Activated naive CD4-positive, alpha-beta T cell treated with anti-CD3 and anti-CD28 coated beads for 36 hours (primary cell): ENCODE results near the gene SF3B3. TPM values are rescaled to one million over a fixed set of nuclear protein-coding genes. Genes with fewer than 3 reads are reported as not detected.

Experiments
- CTCF ChIA-PET: fragments of 350-600 bp; sonication (Branson Sonifier 250); formaldehyde crosslinking; loops from one replicate; lab custom pipeline; 2021; ENCODE audit warnings: antibody characterized with exemption; lab: Charles Lee
- DNase-seq: peaks from one replicate; pipeline ENCODE4 v3.0.0-alpha.2; 2020
- H3K27ac Mint-ChIP-seq: one replicate; pipeline ENCODE4 v1.8.0; 2021; ENCODE audit warnings: mild to moderate bottlenecking, mixed read lengths
- H3K27me3 Mint-ChIP-seq: one replicate; pipeline ENCODE4 v1.8.0; 2021; ENCODE audit warnings: low read depth, mixed read lengths
- H3K36me3 Mint-ChIP-seq: one replicate; pipeline ENCODE4 v1.8.0; 2021; ENCODE audit warnings: low read depth, mixed read lengths
- H3K4me1 Mint-ChIP-seq: one replicate; pipeline ENCODE4 v1.8.0; 2021; ENCODE audit warnings: low read depth, mixed read lengths
- H3K4me3 Mint-ChIP-seq: one replicate; pipeline ENCODE4 v1.8.0; 2021; ENCODE audit warnings: mild to moderate bottlenecking, moderate library complexity, mixed read lengths
- H3K9me3 Mint-ChIP-seq: one replicate; pipeline ENCODE4 v1.8.0; 2021; ENCODE audit warnings: mixed read lengths
- intact Hi-C: fragments of 100-400 bp; cut with micrococcal nuclease; formaldehyde crosslinking; loops from one replicate; pipeline ENCODE4 v1.15.1; 2023
- total RNA-seq, 2 experiments: library from RNA; stranded (reverse); gene quantifications; one replicate each; pipeline ENCODE4 v1.2.3, GENCODE V29; 2021

The SF3B3 gene
- total RNA-seq, 2 experiments from 2014 or later, result 397 to 416 TPM

DNA sequence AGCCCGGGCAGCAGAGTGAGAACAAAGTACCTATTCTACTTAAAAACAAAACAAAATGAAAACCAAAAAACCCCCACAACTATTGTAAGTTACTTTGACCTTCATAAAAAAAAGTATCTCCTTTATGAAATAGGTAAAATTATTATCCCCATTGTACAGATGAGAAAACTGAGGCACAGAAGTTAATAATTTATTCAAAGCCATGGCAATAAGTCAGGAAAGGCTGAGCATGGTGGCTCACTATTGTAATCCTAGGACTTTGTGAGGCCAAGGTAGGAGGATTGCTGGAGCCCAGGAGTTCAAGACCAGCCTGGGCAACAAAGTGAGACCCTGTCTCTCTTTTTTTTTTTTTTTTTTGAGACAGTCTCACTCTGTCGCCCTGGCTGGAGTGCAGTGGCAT, 38.7 kb upstream of the SF3B3 start:
- H3K4me3 Mint-ChIP-seq, result no peak overlapping the region
- peaks cover 10% of the 10 kb centered on the region for H3K36me3 Mint-ChIP-seq
- intact Hi-C loops, result no loop called here
- no peaks in the 10 kb centered on the region for H3K4me1 Mint-ChIP-seq
- no peak overlapping the region for H3K27ac Mint-ChIP-seq
- no peak for DNase-seq
- no peaks in the 10 kb centered on the region for H3K27me3 Mint-ChIP-seq
- CTCF ChIA-PET, result interaction anchor here (0.7 kb wide), 1 partner anchor 731 kb away, joined by 5 read pairs; no protein-coding TSS in a partner anchor
- no peaks in the 10 kb centered on the region for H3K9me3 Mint-ChIP-seq

DNA sequence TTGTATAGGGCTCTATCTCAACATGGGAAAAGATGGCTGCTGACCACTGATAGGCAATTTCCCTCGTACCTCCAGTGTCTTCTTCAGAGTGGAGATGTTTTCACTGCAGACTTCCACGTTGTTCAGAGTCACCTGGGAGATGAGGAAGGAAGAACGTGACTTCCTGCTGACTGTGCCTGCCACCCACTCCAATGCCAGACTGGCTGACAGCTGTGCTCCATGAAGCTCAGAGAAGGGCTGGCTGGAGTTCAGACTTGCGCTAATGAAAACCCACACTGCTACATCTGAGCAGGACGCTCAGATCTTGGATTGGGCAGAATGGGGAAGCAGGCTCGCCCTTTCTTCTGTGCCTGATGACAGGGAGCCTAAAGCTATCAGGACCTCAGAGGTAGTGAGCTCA, 33.4 kb upstream of the SF3B3 start:
- Mint-ChIP-seq H3K27me3 (no peaks in the 10 kb centered on the region), H3K4me1 (peaks cover 8% of the 10 kb centered on the region), H3K4me3 (no peak overlapping the region), H3K9me3 (no peaks in the 10 kb centered on the region), H3K36me3 (peaks cover 16% of the 10 kb centered on the region), H3K27ac (no peak overlapping the region)
- no peak for DNase-seq
- CTCF ChIA-PET, result no interaction called here
- intact Hi-C loops, result no loop called here

DNA sequence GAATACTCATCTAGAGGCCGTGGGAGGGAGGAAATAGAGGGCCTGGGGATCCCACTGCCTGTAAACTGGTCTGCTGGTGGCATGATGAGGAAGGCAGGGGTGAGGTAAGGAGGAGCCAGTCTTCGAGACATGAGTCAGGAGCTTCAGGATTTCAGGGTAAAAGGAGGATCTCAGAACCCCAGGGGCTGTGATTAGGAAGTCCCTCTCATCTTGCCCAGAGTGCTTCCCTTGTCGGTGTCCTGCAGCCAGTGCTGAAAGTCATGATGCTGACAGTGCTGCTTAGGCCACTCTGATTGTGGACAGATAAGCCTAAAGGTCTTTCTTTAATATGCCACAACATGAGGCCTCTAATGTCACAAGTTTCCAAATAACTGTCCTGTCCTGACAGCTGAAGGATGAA, 29.8 kb upstream of the SF3B3 start:
- no peak overlapping the region for H3K4me3 Mint-ChIP-seq
- DNase-seq, result no peak
- peaks cover 8% of the 10 kb centered on the region for H3K4me1 Mint-ChIP-seq
- no peaks in the 10 kb centered on the region for H3K27me3 Mint-ChIP-seq
- peaks cover 14% of the 10 kb centered on the region for H3K36me3 Mint-ChIP-seq
- no peaks in the 10 kb centered on the region for H3K9me3 Mint-ChIP-seq
- CTCF ChIA-PET, result no interaction called here
- intact Hi-C loops, result no loop called here
- H3K27ac Mint-ChIP-seq, result no peak overlapping the region

DNA sequence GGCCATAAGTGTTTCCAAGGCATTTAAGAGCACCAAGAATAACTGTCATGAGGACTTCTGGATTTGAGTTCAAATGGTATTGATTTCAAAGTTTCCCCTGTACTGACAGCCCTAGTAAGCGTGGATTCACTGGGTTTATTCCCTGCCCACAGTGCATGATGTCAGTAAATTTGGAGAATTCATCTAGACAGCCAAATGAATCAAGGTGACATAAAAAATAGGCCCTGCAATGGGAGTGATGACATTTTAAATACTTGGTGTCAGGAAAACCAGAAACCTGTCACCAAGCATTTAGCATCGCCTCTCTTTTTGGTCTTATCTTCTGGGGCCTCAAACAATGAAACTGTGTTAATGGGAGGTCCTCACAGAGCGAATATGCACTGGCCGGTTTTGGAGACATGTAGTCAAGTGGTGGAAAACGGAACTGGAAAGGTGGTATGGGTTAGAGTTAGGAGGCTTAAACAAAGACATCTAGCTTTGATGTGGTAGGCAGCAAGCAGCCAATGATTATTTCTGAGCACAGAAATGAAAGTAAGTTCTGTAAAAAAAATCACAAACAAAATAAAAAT, 29.3 kb upstream of the SF3B3 start:
- Mint-ChIP-seq H3K27me3 (no peaks in the 10 kb centered on the region), H3K27ac (peak overlapping the region; percentile 1), H3K9me3 (no peaks in the 10 kb centered on the region), H3K4me1 (peaks cover 8% of the 10 kb centered on the region), H3K36me3 (peaks cover 14% of the 10 kb centered on the region), H3K4me3 (no peak overlapping the region)
- intact Hi-C loops, result no loop called here
- CTCF ChIA-PET, result interaction anchor here (1.1 kb wide), 1 partner anchor 124 kb away, joined by 4 read pairs; no protein-coding TSS in a partner anchor
- DNase-seq, result no peak

DNA sequence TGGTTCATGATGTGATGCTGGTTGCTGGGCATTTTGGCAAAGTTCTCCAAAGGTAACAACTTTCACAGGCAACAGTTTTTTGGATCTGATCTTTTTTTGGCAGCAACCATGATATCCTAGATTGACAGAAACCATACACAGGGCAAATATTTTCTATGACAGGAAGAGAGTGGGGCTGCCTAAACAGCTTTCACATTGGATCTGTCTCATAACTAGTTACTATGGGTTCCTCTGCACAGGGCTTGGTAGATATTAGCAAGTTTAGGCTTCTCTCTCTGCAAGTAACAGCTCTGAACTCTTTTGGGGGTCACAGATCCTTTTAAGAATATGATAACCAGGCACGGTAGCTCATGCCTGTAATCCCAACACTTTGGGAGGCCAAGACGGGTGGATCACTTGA, 28.8 kb upstream of the SF3B3 start:
- no peak for DNase-seq
- no peaks in the 10 kb centered on the region for H3K27me3 Mint-ChIP-seq
- peaks cover 14% of the 10 kb centered on the region for H3K36me3 Mint-ChIP-seq
- no peaks in the 10 kb centered on the region for H3K9me3 Mint-ChIP-seq
- H3K4me3 Mint-ChIP-seq, result no peak overlapping the region
- CTCF ChIA-PET, result interaction anchor here (0.6 to 1.1 kb wide), 2 partner anchors 10 to 125 kb away, joined by 3 to 4 read pairs; no protein-coding TSS in a partner anchor
- H3K27ac Mint-ChIP-seq, result no peak overlapping the region
- intact Hi-C loops, result no loop called here
- H3K4me1 Mint-ChIP-seq, result peaks cover 8% of the 10 kb centered on the region

DNA sequence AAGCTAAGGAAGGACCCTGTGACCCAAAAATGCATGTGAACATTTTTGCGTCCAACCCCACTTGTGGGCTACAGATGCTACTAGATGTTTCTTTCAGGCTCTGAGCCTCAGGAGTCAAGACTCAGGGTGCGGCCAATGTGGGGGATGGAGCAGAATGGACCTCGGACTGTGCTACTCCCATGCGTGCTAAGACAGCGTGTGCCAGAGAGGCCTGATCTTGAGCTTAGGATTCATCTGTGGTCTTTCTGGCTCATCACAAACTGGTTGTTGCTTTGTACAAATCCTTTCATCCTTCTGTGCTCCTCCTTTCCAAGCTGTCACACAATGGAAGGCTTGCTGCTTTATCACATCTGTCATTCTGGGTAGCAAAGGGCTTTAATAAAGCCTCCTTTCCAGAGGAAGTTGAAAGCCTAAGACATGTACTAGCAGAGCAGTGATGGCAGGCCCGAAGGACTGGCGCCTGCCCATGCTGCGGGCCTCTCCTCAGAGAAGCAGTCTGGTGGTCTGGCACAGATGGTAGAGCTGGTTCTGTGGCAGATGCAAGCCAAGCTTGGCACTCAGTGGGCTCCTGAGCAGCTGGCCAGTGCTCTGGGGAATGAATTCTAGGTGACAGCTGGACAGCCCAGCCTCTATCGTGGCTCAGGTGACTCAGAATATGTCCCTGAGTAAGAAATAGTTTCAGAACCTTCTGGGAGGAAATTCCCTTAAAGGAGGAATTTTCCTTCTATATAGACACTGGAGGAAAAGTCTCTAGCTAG, 28.0 kb upstream of the SF3B3 start:
- no peak for DNase-seq
- Mint-ChIP-seq H3K27ac (no peak overlapping the region), H3K36me3 (peaks cover 14% of the 10 kb centered on the region), H3K4me3 (no peak overlapping the region), H3K27me3 (no peaks in the 10 kb centered on the region), H3K9me3 (no peaks in the 10 kb centered on the region), H3K4me1 (peaks cover 8% of the 10 kb centered on the region)
- intact Hi-C loops, result no loop called here
- CTCF ChIA-PET, result interaction anchor here (0.6 to 1.1 kb wide), 2 partner anchors 9 to 126 kb away, joined by 3 to 4 read pairs; no protein-coding TSS in a partner anchor

DNA sequence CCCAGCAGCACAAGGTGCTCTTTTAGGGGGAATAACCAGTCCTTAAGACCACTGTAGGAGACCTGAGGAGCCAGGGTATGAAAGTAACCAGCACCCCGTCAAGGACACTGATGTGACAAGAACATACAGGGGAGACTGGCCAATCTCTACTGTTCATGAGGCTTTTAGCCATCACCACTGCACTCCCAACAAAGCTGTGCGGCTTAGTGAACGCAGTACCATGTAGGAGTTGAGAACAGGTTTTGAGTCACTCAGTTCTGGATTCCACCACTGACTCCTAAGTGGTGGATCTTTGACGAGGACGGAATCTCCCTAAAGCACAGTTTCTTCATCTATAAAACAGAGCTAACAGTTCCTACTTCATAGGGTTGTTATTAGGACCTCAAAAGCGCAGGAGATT, 27.1 kb upstream of the SF3B3 start:
- intact Hi-C loops, result no loop called here

DNA sequence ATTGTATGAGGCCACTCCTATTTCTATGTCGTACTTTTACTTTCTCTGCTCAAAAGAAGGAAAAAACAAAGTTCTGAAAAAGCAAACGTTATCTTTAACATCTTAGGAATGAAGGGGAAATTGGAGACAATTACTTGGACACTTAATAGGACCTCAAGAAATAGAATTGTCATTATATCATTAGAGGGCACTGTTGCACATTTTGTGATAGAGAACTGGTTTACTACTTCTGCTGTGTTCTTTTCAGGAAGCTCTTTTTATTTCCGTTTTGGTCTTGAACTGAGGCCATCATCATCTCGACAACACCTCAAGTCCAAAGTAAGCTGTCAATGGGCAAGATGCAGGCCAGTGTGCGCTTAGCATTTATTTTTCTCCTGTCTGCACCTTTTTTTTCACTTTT, 14.9 kb upstream of the SF3B3 start:
- Mint-ChIP-seq H3K36me3 (peaks cover 12% of the 10 kb centered on the region), H3K27me3 (no peaks in the 10 kb centered on the region), H3K4me1 (peaks cover 2% of the 10 kb centered on the region), H3K9me3 (no peaks in the 10 kb centered on the region), H3K4me3 (no peak overlapping the region), H3K27ac (no peak overlapping the region)
- intact Hi-C loops, result loop anchor here (1.0 kb wide), 2 partner anchors 145 to 263 kb away; no protein-coding TSS in a partner anchor
- no peak for DNase-seq
- CTCF ChIA-PET, result interaction anchor here (0.6 to 1.6 kb wide), 10 partner anchors 10 to 227 kb away, joined by 3 to 7 read pairs (median 4); no protein-coding TSS in a partner anchor

More for the DNA sequence above, 27.1 kb upstream of the SF3B3 start:
- no peak for DNase-seq
- Mint-ChIP-seq H3K4me3 (no peak overlapping the region), H3K4me1 (peaks cover 8% of the 10 kb centered on the region), H3K27me3 (no peaks in the 10 kb centered on the region), H3K36me3 (peaks cover 15% of the 10 kb centered on the region), H3K9me3 (no peaks in the 10 kb centered on the region), H3K27ac (peak overlapping the region; percentile 36)
- CTCF ChIA-PET, result interaction anchor here (0.6 kb wide), 1 partner anchor 292 kb away, joined by 3 read pairs; no protein-coding TSS in a partner anchor

DNA sequence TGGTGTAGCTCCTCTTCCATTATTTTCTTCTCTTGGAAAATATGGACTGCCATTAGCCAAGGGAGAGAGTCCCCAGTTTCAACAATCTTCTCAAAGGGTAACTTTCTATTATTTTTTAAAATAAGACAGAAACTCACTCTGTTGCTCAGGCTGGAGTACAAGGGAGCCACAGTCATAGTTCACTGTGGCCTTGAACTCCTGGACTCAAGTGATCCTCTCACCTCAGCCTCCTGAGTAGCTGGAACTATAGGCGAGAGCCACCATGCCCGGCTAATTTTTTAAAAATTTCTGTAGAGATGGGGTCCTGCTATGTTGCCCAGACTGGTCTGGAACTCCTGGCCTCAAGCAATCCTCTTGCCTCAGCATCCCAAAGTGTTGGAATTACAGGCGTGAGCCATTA, 13.4 kb upstream of the SF3B3 start:
- Mint-ChIP-seq H3K27me3 (no peaks in the 10 kb centered on the region), H3K27ac (no peak overlapping the region), H3K9me3 (no peaks in the 10 kb centered on the region), H3K36me3 (peaks cover 15% of the 10 kb centered on the region), H3K4me3 (no peak overlapping the region), H3K4me1 (peaks cover 2% of the 10 kb centered on the region)
- no peak for DNase-seq
- CTCF ChIA-PET, result interaction anchor here (1.0 kb wide), 1 partner anchor 146 kb away, joined by 3 read pairs; no protein-coding TSS in a partner anchor
- intact Hi-C loops, result no loop called here

DNA sequence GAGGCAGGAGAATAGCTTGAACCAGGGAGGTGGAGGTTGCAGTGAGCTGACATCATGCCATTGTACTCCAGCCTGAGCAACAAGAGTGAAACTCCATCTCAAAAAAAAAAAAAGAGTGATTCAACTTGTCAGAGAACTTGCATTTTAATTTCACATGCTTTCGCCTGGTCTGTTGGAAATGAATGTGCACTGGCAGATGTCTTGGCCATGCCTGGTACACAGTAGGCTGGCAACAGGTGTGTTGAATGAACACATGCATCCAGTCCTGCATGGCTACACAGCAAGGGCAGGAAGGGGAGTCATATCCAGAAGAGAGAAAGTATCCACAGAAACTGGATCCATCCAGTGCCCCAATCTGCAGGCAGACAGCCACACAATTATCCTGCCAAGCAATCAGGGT, 11.8 kb upstream of the SF3B3 start:
- Mint-ChIP-seq H3K9me3 (no peaks in the 10 kb centered on the region), H3K27me3 (no peaks in the 10 kb centered on the region), H3K4me3 (no peak overlapping the region), H3K36me3 (peaks cover 17% of the 10 kb centered on the region), H3K27ac (no peak overlapping the region), H3K4me1 (peaks cover 2% of the 10 kb centered on the region)
- CTCF ChIA-PET, result interaction anchor here (0.6 kb wide), 1 partner anchor 16 kb away, joined by 4 read pairs; no protein-coding TSS in a partner anchor
- intact Hi-C loops, result no loop called here
- no peak for DNase-seq

DNA sequence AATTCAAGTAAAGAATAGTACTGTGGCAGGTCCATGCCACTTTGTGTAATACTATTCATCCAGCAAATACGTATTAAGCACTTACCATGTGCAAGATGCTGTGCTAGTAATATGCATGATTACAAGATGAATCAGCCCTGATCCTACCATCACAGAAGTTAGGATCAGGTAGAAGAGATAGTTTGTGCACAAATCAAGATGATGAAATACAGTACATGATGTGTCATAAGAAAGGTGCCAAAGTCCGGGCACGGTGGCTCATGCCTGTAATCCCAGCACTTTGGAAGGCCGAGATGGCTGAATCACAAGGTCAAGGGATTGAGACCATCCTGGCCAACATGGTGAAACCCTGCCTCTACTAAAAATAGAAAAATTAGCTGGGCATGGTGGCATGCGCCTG, 11.2 kb upstream of the SF3B3 start:
- intact Hi-C loops, result no loop called here
- Mint-ChIP-seq H3K36me3 (peaks cover 17% of the 10 kb centered on the region), H3K27me3 (no peaks in the 10 kb centered on the region), H3K4me1 (peaks cover 2% of the 10 kb centered on the region), H3K9me3 (no peaks in the 10 kb centered on the region), H3K27ac (no peak overlapping the region), H3K4me3 (no peak overlapping the region)
- DNase-seq, result no peak
- CTCF ChIA-PET, result interaction anchor here (0.6 kb wide), 2 partner anchors 16 to 143 kb away, joined by 3 to 4 read pairs; no protein-coding TSS in a partner anchor

DNA sequence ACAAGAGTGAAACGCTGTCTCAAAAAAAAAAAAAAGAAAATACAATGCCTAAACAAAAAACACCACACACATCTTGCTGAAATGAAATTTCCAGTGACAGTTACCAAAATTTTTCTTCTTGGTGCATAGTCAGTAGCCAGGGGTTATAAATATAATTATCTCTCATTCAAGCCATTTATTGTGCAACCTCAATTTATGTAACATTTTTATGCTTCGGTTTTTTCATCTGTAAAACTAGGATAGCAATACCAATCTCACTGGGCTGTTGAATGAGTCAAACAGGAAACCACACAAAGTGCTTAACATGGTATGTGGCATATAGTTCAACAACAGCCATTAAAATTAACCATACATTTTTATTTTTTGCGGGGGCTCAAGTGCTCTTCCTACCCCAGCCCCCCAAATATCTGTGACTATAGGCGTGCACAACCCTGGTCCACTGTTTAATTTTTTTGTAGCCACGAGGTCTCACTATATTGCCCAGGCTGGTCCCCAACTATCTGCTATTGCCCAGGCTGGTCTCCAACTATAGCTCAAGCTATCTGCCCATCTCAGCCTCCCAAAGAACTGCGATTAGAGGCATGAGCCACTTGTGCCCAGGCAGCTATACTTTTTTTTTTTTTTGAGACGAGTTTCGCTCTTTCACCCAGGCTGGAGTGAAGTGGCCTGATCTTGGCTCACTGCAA, 2.9 kb upstream of the SF3B3 start:
- peak; percentile 22 for DNase-seq
- Mint-ChIP-seq H3K36me3 (peaks cover 27% of the 10 kb centered on the region), H3K27me3 (no peaks in the 10 kb centered on the region), H3K9me3 (no peaks in the 10 kb centered on the region), H3K4me3 (no peak overlapping the region), H3K4me1 (peaks cover 27% of the 10 kb centered on the region), H3K27ac (peak overlapping the region; percentile 30)
- CTCF ChIA-PET, result interaction anchor here (0.6 kb wide), 1 partner anchor 40 kb away, joined by 3 read pairs; no protein-coding TSS in a partner anchor
- intact Hi-C loops, result loop anchor here (10.0 kb wide), 1 partner anchor 266 kb away; the partner anchor contains the start of gene EXOSC6
